HCT116 (cell line): ENCODE data around the gene BNC2. TPM values are rescaled to one million over a fixed set of nuclear protein-coding genes. Genes with fewer than 3 reads are reported as not detected.

ENCODE experiments used
- ATAC-seq: fragments of 200-7000 bp; cut with Tn5 transposase; 2 replicates; pipeline ENCODE4 v1.9.1; 2020; ENCODE audit warnings: mild to moderate bottlenecking, moderate library complexity
- BruUV-seq: library from RNA; stranded (reverse); fragments of 400-500 nt; replicated peaks from 2 replicates; lab custom pipeline; 2021; lab: Mats Ljungman, UMichigan
- CTCF ChIA-PET: fragments of 300-600 bp; sonication (Branson Sonifier 250); formaldehyde crosslinking; loops from one replicate; lab custom pipeline; 2021; ENCODE audit warnings: antibody characterized with exemption; lab: Charles Lee
- POLR2A ChIA-PET: fragments of 300-600, 350-600 bp; sonication (Branson Sonifier 250); formaldehyde crosslinking; loops from one replicate; lab custom pipeline; 2021; ENCODE audit warnings: antibody characterized with exemption; lab: Charles Lee
- RAD21 ChIA-PET, 2 experiments: fragments of 300-600 bp; sonication (Branson Sonifier 250); formaldehyde crosslinking; loops; one replicate each; lab custom pipeline; 2023; ENCODE audit warnings: low total read pairs in 2 of 2; ENCODE audit not compliant: uncharacterized antibody in 2 of 2, unreplicated experiment in 2 of 2, low non-redundant PET in 1 of 2; lab: Charles Lee
- DNase-seq: peaks from one replicate; pipeline ENCODE4 v3.0.0-alpha.2; 2010; ENCODE audit warnings: low read depth, low spot score
- H2AFZ ChIP-seq: fragments of 200-600 bp; shearing (Covaris generic), sonication (generic); 2 replicates; pipeline ENCODE4 v1.6.1; 2017; ENCODE audit warnings: low read depth, mixed run types, mixed read lengths, antibody characterized with exemption, low read length; ENCODE audit not compliant: poor library complexity, severe bottlenecking
- H3K27ac ChIP-seq: 2 replicates; pipeline ENCODE4 v1.5.1; 2012; ENCODE audit warnings: low read depth, low read length
- H3K27me3 ChIP-seq: fragments of 200-600 bp; sonication (generic); 2 replicates; pipeline ENCODE4 v1.6.1; 2016; ENCODE audit warnings: mixed run types, low read length, mixed read lengths; ENCODE audit not compliant: insufficient read depth
- H3K36me3 ChIP-seq, 2 experiments: fragments of 200-500 bp in 1 of 2; fragments of 200-600 bp in 1 of 2; sonication (Bioruptor generic) in 1 of 2; sonication (generic) in 1 of 2; 2 replicates each; pipeline versions ENCODE4 v1.5.1 to v1.6.1; 2014 to 2016; ENCODE audit warnings: low read length in 2 of 2, inconsistent platforms in 1 of 2, mixed read lengths in 1 of 2, mixed run types in 1 of 2; ENCODE audit not compliant: insufficient read depth in 2 of 2, control insufficient read depth in 1 of 2
- H3K4me1 ChIP-seq, 2 experiments: fragments of 200-600 bp in 1 of 2; sonication (generic) in 1 of 2; 2 replicates each; pipeline versions ENCODE4 v1.5.1 to v1.6.1; 2012 to 2017; ENCODE audit warnings: low read length in 2 of 2, inconsistent platforms in 1 of 2, mild to moderate bottlenecking in 1 of 2, mixed read lengths in 1 of 2, mixed run types in 1 of 2, moderate library complexity in 1 of 2; ENCODE audit not compliant: insufficient read depth in 2 of 2, control insufficient read depth in 1 of 2
- H3K4me2 ChIP-seq: fragments of 200-600 bp; sonication (generic); 2 replicates; pipeline ENCODE4 v1.6.1; 2017; ENCODE audit warnings: mixed run types, low read length, mixed read lengths
- H3K4me3 ChIP-seq, 2 experiments: fragments of 200-600 bp in 1 of 2; sonication (generic) in 1 of 2; replicated peaks in 1 of 2; 2 replicates each; pipeline ENCODE4 v1.5.1; 2011 to 2016; ENCODE audit warnings: low read length in 2 of 2, control low read depth in 1 of 2, low read depth in 1 of 2, mild to moderate bottlenecking in 1 of 2, mixed read lengths in 1 of 2, mixed run types in 1 of 2
- H3K79me2 ChIP-seq: fragments of 200-600 bp; sonication (generic); 2 replicates; pipeline ENCODE4 v1.6.1; 2017; ENCODE audit warnings: mild to moderate bottlenecking, mixed run types, low read length, moderate library complexity, mixed read lengths; ENCODE audit not compliant: insufficient read depth
- H3K9ac ChIP-seq: fragments of 200-600 bp; sonication (generic); 2 replicates; pipeline ENCODE4 v1.6.1; 2016; ENCODE audit warnings: low read length, mixed read lengths
- H3K9me2 ChIP-seq: fragments of 200-600 bp; sonication (generic), shearing (Covaris generic); 2 replicates; pipeline ENCODE4 v1.6.1; 2017; ENCODE audit warnings: mixed run types, mild to moderate bottlenecking, moderate library complexity; ENCODE audit not compliant: insufficient read depth
- H3K9me3 ChIP-seq, 2 experiments: fragments of 200-500 bp in 1 of 2; fragments of 200-600 bp in 1 of 2; sonication (Bioruptor generic) in 1 of 2; sonication (generic) in 1 of 2; 2 replicates each; pipeline ENCODE4 v1.6.1; 2014 to 2017; ENCODE audit warnings: low read length in 2 of 2, mixed read lengths in 2 of 2, inconsistent platforms in 1 of 2, low read depth in 1 of 2, mild to moderate bottlenecking in 1 of 2, mixed run types in 1 of 2, moderate library complexity in 1 of 2; ENCODE audit not compliant: control insufficient read depth in 1 of 2, insufficient read depth in 1 of 2
- H4K20me1 ChIP-seq: fragments of 200-600 bp; sonication (generic), shearing (Covaris generic); 2 replicates; pipeline ENCODE4 v1.6.1; 2017; ENCODE audit warnings: mixed run types, mild to moderate bottlenecking, moderate library complexity; ENCODE audit not compliant: insufficient read depth
- CTCF ChIP-seq, 3 experiments: fragments of 200-600 bp in 1 of 3; sonication (generic) in 1 of 3; IDR thresholded peaks in 2 of 3; conservative IDR thresholded peaks in 1 of 3; 2 replicates each; pipeline ENCODE4 v1.5.1; 2012 to 2017; ENCODE audit warnings: low read depth in 2 of 3, low read length in 2 of 3, antibody characterized with exemption in 1 of 3, borderline replicate concordance in 1 of 3, control low read depth in 1 of 3, mild to moderate bottlenecking in 1 of 3, mixed read lengths in 1 of 3, mixed run types in 1 of 3, moderate library complexity in 1 of 3; ENCODE audit not compliant: insufficient read depth in 1 of 3
- EZH2 ChIP-seq: fragments of 200-600 bp; sonication (generic); IDR thresholded peaks from 2 replicates; pipeline ENCODE4 v1.6.1; 2017; ENCODE audit warnings: antibody characterized with exemption, mixed run types
- JUND ChIP-seq: IDR thresholded peaks from 2 replicates; pipeline ENCODE4 v1.6.1; 2012
- POLR2A ChIP-seq: IDR thresholded peaks from 2 replicates; pipeline ENCODE4 v1.7.0; 2011; ENCODE audit warnings: borderline replicate concordance; ENCODE audit not compliant: insufficient read depth, insufficient read length; ENCODE audit errors: extremely low read depth
- RAD21 ChIP-seq: IDR thresholded peaks from 2 replicates; pipeline ENCODE4 v1.6.1; 2012; ENCODE audit warnings: low read depth, mild to moderate bottlenecking
- SRF ChIP-seq: IDR thresholded peaks from 2 replicates; pipeline ENCODE4 v1.6.1; 2012; ENCODE audit warnings: low read depth
- TCF7L2 ChIP-seq: IDR thresholded peaks from 2 replicates; pipeline ENCODE4 v1.7.0; 2011; ENCODE audit warnings: borderline replicate concordance, inconsistent platforms; ENCODE audit not compliant: insufficient read depth, insufficient read length; ENCODE audit errors: extremely low read depth
- YY1 ChIP-seq: IDR thresholded peaks from 2 replicates; pipeline ENCODE4 v1.6.1; 2011; ENCODE audit warnings: low read length, low read depth, moderate library complexity, mild to moderate bottlenecking; ENCODE audit not compliant: insufficient replicate concordance; ENCODE audit errors: extremely low read depth
- ZBTB33 ChIP-seq: IDR thresholded peaks from 2 replicates; pipeline ENCODE4 v1.6.1; 2011; ENCODE audit warnings: mild to moderate bottlenecking, low read length, moderate library complexity; ENCODE audit not compliant: insufficient replicate concordance; ENCODE audit errors: extremely low read depth
- ZFX ChIP-seq: fragments of 450-650 bp; IDR thresholded peaks from 2 replicates; pipeline ENCODE4 v1.6.1; 2017
- intact Hi-C: fragments of 100-400 bp; cut with micrococcal nuclease; formaldehyde crosslinking; loops from 2 replicates; pipeline ENCODE4 v1.10.0; 2022
- total RNA-seq: library from RNA; stranded (reverse); gene quantifications from one replicate; pipeline ENCODE4 v1.2.1, GENCODE V29; 2021; ENCODE audit not compliant: unreplicated experiment

BNC2 gene
- total RNA-seq, 1 experiment from 2014 or later: 0.37 TPM

GRCh38 chr9:16864649-16865434 is 5.6 kb downstream of the BNC2 start:
- BruUV-seq: no TSS peak
- no peak for ATAC-seq
- intact Hi-C loops: no loop called here

More at GRCh38 chr9:16864649-16865434, 5.6 kb downstream of the BNC2 start:
- no peak overlapping the region for H3K4me3 ChIP-seq
- DNase-seq: no peak
- ChIA-PET CTCF (no interaction called here), POLR2A (no interaction called here), RAD21 (no interaction called here)
- H3K79me2 ChIP-seq: no peaks in the 10 kb centered on the region
- no peaks in the 10 kb centered on the region for H3K4me1 ChIP-seq
- H3K9me2 ChIP-seq: no peaks in the 10 kb centered on the region
- H3K27ac ChIP-seq: no peak overlapping the region
- no peak overlapping the region for H3K9ac ChIP-seq
- no peaks in the 10 kb centered on the region for H3K36me3 ChIP-seq
- H3K9me3 ChIP-seq: no peaks in the 10 kb centered on the region
- H3K4me2 ChIP-seq: no peak overlapping the region
- H4K20me1 ChIP-seq: no peaks in the 10 kb centered on the region
- H2AFZ ChIP-seq: no peak overlapping the region
- TF ChIP-seq CTCF (IDR thresholded peaks at IDR 0.05 in 2 of 3, conservative IDR thresholded peaks at IDR 0.05 in 1 of 3; ENCODE audit: borderline replicate concordance in 1 of 3, insufficient read depth in 1 of 3, low read depth in 2 of 3, low read length in 2 of 3): no peak
- no peak for TF ChIP-seq TCF7L2
- no peak for TF ChIP-seq POLR2A
- no peak for TF ChIP-seq JUND
- no peak for TF ChIP-seq RAD21
- TF ChIP-seq SRF: no peak
- TF ChIP-seq ZBTB33: no peak
- no peak for TF ChIP-seq EZH2
- TF ChIP-seq ZFX: no peak
- no peak for TF ChIP-seq YY1
- H3K27me3 ChIP-seq: no peaks in the 10 kb centered on the region
